Bone marrow (tissue), 2 donors: ENCODE results near the gene LRRFIP1.
"Not testable (repeated sequence)": the region's sequence is repeated elsewhere in the genome, so short reads cannot be mapped to it uniquely, and the experiment has no call there.

Source experiments
- DNase-seq, 2 donors: peaks; one replicate each; lab custom pipeline; 2025; lab: John Stamatoyannopoulos, UW

The LRRFIP1 gene

GRCh38 chr2:237774811-237775553 lies 147.6 kb downstream of the LRRFIP1 start:
- DNase-seq, result peak in 1 of 2 donors; percentile 11

GRCh38 chr2:237779521-237779920 lies 152.1 kb downstream of the LRRFIP1 start:
- no peak for DNase-seq

GRCh38 chr2:237782181-237782580 lies 154.8 kb downstream of the LRRFIP1 start:
- no peak for DNase-seq

GRCh38 chr2:237783678-237784077 lies 156.3 kb downstream of the LRRFIP1 start:
- DNase-seq, result not testable (repeated sequence)

- no peak for DNase-seq
Measured at GRCh38 chr2:237786936-237787335, 159.5 kb downstream of the LRRFIP1 start.

- no peak for DNase-seq
Measured at GRCh38 chr2:237790353-237790752, 163.0 kb downstream of the LRRFIP1 start.

GRCh38 chr2:237791977-237792727 lies 164.8 kb downstream of the LRRFIP1 start:
- no peak for DNase-seq

- no peak for DNase-seq
Measured at GRCh38 chr2:237797253-237797652, 169.9 kb downstream of the LRRFIP1 start.

- DNase-seq, result no peak
Measured at GRCh38 chr2:237798236-237799059, 171.1 kb downstream of the LRRFIP1 start, which contains the start of gene RBM44. Gene RBM44, plus strand, starts transcription at chr2:237798779. Its CDS starts 14,831 bp downstream, at chr2:237813610.

- DNase-seq, result no peak
Measured at GRCh38 chr2:237799060-237799428, 171.7 kb downstream of the LRRFIP1 start.

- no peak for DNase-seq
Measured at GRCh38 chr2:237801466-237801865, 174.1 kb downstream of the LRRFIP1 start.

GRCh38 chr2:237806334-237806733 lies 178.9 kb downstream of the LRRFIP1 start:
- DNase-seq, result no peak

GRCh38 chr2:237815637-237816036 lies 188.2 kb downstream of the LRRFIP1 start:
- DNase-seq, result no peak

- no peak for DNase-seq
Measured at GRCh38 chr2:237816531-237816930, 189.1 kb downstream of the LRRFIP1 start.

- no peak for DNase-seq
Measured at GRCh38 chr2:237818066-237818473, 190.7 kb downstream of the LRRFIP1 start.

- no peak for DNase-seq
Measured at GRCh38 chr2:237819231-237819630, 191.8 kb downstream of the LRRFIP1 start.

- no peak for DNase-seq
Measured at GRCh38 chr2:237820421-237820820, 193.0 kb downstream of the LRRFIP1 start.

- no peak for DNase-seq
Measured at GRCh38 chr2:237823544-237823943, 196.2 kb downstream of the LRRFIP1 start.

- DNase-seq, result no peak
Measured at GRCh38 chr2:237824085-237824484, 196.7 kb downstream of the LRRFIP1 start.

GRCh38 chr2:237827421-237827987 lies 200.1 kb downstream of the LRRFIP1 start:
- no peak for DNase-seq
